ENCODE results near the gene ANKRD53.

Gene ANKRD53

GRCh38 chr2:70935468-70936164 lies 42.8 kb upstream of the ANKRD53 start, which contains the start of gene ATP6V1B1:
Gene ATP6V1B1 (plus strand): TSS chr2:70935900. CDS start chr2:70935955, 55 bp downstream.
- CTCF ChIA-PET, result interaction anchor here (1.0 to 8.1 kb wide), 4 partner anchors 11 to 64 kb away, joined by 3 to 72 read pairs (median 4); no protein-coding TSS in a partner anchor
- no peak within 1 kb of the TSS for H3K4me3 ChIP-seq (ENCODE audit: low read depth, low read length)
- DNase-seq (ENCODE audit: low read depth, low spot score), result no peak
- no peak for TF ChIP-seq CTCF (IDR thresholded peaks at IDR 0.05; ENCODE audit: insufficient read depth, low read length, missing control alignments)
- POLR2A ChIA-PET, result no interaction called here

- DNase-seq (ENCODE audit: low read depth, low spot score), result no peak
- TF ChIP-seq CTCF (IDR thresholded peaks at IDR 0.05; ENCODE audit: insufficient read depth, low read length, missing control alignments), result no peak
- POLR2A ChIA-PET, result no interaction called here
Observed at GRCh38 chr2:70936165-70936978, 42.1 kb upstream of the ANKRD53 start.

GRCh38 chr2:70936979-70937811 lies 41.2 kb upstream of the ANKRD53 start:
- H3K4me3 ChIP-seq (ENCODE audit: low read depth, low read length), result no peak overlapping the region
- no peak for TF ChIP-seq CTCF (IDR thresholded peaks at IDR 0.05; ENCODE audit: insufficient read depth, low read length, missing control alignments)
- no peak for DNase-seq (ENCODE audit: low read depth, low spot score)
- POLR2A ChIA-PET, result no interaction called here
- CTCF ChIA-PET, result interaction anchor here (0.9 to 8.1 kb wide), 3 partner anchors 10 to 17 kb away, joined by 3 to 72 read pairs (median 4); no protein-coding TSS in a partner anchor

More at GRCh38 chr2:70936165-70936978, 42.1 kb upstream of the ANKRD53 start:
- CTCF ChIA-PET, result interaction anchor here (1.1 to 8.1 kb wide), 3 partner anchors 11 to 65 kb away, joined by 4 to 72 read pairs (median 5); no protein-coding TSS in a partner anchor
- no peak overlapping the region for H3K4me3 ChIP-seq (ENCODE audit: low read depth, low read length)

- no peak overlapping the region for H3K4me3 ChIP-seq (ENCODE audit: low read depth, low read length)
- ChIA-PET POLR2A (no interaction called here), CTCF (interaction anchor here (0.9 to 8.1 kb wide), 7 partner anchors 9 to 76 kb away, joined by 3 to 72 read pairs (median 8); no protein-coding TSS in a partner anchor)
- no peak for DNase-seq (ENCODE audit: low read depth, low spot score)
- TF ChIP-seq CTCF (IDR thresholded peaks at IDR 0.05; ENCODE audit: insufficient read depth, low read length, missing control alignments), result no peak
Observed at GRCh38 chr2:70937866-70938585, 40.4 kb upstream of the ANKRD53 start.

- CTCF ChIA-PET, result interaction anchor here (0.9 to 8.1 kb wide), 5 partner anchors 8 to 77 kb away, joined by 3 to 72 read pairs (median 10); no protein-coding TSS in a partner anchor
- no peak for DNase-seq (ENCODE audit: low read depth, low spot score)
- no peak overlapping the region for H3K4me3 ChIP-seq (ENCODE audit: low read depth, low read length)
- no peak for TF ChIP-seq CTCF (IDR thresholded peaks at IDR 0.05; ENCODE audit: insufficient read depth, low read length, missing control alignments)
- POLR2A ChIA-PET, result interaction anchor here (0.6 kb wide), 1 partner anchor 11 kb away, joined by 3 read pairs; no protein-coding TSS in a partner anchor
Observed at GRCh38 chr2:70938586-70938950, 39.9 kb upstream of the ANKRD53 start.
